Measurements from ENCODE around the gene C1orf167.

Gene C1orf167

DNA sequence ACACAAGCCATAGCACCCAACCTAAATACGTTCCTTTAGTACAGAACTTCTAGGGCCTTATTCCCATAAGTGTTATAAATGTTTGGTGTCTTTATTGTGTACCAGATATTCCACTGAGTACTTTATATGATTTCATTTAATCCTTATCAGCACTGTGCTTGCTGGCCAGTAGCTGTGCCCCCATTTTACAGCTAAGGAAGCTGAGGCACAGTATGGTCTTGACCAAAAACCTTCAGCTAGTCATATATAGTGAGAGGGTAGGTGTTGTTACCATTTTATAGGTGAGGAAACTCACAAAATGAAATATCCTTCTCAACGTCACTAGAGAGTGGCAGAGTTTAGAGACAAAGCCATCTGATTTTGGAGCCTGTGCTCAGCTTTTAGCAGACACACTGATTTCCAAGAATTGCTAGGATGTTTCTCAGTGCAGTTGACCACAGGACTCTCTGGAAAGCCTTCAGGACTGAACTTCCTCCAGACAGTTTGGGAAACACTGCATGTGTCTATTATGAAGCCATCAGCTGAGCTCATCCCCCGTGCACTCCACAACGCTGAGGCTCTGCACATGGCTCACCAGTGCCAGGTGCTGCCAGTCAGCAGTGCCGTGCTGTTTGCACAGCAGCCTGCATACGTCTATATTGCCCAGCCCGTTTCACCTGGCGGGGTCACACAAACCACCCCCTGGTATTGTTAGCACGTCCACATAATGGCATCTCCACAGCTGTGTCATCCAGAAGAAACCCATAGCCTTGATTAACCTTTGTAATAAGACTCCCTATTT is 70.1 kb downstream of the C1orf167 start:
- H3K4me3 ChIP-seq (ENCODE audit: low read depth, low read length): no peak overlapping the region
- TF ChIP-seq, protein P1, sequence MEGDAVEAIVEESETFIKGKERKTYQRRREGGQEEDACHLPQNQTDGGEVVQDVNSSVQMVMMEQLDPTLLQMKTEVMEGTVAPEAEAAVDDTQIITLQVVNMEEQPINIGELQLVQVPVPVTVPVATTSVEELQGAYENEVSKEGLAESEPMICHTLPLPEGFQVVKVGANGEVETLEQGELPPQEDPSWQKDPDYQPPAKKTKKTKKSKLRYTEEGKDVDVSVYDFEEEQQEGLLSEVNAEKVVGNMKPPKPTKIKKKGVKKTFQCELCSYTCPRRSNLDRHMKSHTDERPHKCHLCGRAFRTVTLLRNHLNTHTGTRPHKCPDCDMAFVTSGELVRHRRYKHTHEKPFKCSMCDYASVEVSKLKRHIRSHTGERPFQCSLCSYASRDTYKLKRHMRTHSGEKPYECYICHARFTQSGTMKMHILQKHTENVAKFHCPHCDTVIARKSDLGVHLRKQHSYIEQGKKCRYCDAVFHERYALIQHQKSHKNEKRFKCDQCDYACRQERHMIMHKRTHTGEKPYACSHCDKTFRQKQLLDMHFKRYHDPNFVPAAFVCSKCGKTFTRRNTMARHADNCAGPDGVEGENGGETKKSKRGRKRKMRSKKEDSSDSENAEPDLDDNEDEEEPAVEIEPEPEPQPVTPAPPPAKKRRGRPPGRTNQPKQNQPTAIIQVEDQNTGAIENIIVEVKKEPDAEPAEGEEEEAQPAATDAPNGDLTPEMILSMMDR (IDR thresholded peaks at IDR 0.05; ENCODE audit: low read depth, low read length): no peak

DNA sequence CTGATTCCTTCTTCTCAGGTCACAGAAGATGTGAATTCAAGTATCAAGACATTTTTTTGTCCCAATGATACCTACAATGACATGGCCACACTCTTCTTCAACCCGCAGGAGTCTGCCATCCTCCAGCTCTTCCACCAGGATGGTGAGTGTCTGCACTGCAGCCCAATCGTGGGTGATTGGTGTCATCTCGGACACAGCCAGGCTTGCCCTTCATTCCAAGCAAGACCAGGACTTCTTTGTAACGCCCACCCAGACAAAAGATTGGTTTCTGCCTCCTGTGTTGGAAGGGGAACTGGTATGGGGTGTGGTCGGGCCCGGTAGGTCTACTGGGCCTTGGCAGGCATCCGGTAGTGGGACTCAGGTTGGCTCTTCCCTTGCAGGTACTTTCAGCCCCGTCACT is 71.5 kb downstream of the C1orf167 start:
- H3K4me3 ChIP-seq (ENCODE audit: low read depth, low read length): no peak overlapping the region
- TF ChIP-seq, protein P1 (IDR thresholded peaks at IDR 0.05; ENCODE audit: low read depth, low read length): no peak

DNA sequence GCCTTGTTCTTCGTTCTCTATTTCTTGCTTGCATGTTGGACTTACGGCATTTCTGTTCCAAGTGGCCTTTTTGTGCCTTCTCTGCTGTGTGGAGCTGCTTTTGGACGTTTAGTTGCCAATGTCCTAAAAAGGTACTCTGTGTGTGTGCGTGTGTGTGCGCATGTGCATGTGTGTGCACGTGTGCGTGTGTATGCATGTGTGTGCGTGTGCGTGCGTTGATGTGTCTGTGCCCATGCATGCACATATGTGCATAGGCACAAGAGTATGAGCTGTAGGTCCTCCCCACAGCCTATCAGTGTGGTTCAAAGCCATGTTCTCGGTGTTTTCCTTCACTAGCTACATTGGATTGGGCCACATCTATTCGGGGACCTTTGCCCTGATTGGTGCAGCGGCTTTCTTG is 71.9 kb downstream of the C1orf167 start:
- H3K4me3 ChIP-seq (ENCODE audit: low read depth, low read length): no peak overlapping the region
- TF ChIP-seq, protein P1 (IDR thresholded peaks at IDR 0.05; ENCODE audit: low read depth, low read length): no peak

DNA sequence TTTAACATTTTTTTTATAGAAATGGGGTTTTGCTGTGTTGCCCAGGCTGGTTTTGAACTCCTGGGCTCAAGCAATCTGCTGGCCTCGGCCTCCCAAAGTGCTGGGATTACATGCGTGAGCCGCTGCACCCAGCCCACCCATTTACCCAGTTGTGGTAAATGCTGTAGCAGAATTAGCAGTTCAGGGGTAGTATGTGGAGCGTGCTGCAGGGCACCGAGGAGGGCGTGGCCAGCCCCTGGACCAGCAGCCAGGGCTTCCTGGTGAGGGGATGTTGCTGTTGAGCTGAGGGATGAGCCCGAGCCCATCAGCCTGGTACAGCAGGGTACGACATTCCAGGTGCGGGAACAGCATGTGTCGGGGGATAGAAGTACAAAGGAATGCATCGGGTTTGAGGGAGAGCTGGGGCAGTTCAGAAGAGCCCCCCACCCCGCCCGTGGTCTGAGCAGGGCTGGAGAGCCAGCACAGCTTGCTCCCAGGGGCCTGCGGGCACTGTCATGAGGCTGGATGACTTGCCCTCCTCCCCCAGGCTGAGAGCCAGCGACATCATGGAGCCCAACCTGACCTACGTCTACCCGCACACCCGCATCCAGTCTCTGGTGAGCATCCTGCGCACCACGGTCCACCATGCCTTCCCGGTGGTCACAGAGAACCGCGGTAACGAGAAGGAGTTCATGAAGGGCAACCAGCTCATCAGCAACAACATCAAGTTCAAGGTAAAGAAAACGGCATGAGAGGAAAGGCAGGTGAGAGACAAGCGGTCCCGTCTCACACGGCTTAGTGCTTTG is 73.6 kb downstream of the C1orf167 start:
- TF ChIP-seq, protein P1 (IDR thresholded peaks at IDR 0.05; ENCODE audit: low read depth, low read length): no peak

DNA sequence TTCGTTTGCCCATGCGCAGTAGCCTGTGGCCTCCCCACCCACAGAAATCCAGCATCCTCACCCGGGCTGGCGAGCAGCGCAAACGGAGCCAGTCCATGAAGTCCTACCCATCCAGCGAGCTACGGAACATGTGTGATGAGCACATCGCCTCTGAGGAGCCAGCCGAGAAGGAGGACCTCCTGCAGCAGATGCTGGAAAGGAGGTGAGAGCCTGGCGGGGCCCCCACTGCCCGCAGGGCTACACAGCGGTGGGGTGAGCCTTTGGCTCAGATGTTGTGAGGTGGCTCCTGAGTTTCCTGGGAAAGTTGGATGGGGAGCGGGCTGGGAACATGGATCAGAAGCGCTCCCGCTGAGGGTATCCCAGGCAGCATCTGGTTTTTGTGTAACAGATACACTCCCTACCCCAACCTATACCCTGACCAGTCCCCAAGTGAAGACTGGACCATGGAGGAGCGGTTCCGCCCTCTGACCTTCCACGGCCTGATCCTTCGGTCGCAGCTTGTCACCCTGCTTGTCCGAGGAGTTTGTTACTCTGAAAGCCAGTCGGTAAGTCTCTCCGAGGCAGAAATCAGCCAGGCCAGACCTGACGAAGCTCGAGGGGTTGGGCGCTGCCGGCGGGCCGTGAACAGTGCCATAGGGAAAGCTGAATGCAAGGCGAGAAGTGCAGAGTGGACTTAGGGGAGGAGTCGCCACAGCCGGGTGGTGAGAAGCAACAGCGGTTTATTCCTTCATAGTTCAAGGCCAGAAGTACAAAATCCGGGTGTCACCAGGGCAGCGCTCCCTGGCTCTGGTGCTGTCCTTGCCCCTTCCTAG is 75.2 kb downstream of the C1orf167 start:
- H3K4me3 ChIP-seq (ENCODE audit: low read depth, low read length): no peak overlapping the region
- TF ChIP-seq, protein P1 (IDR thresholded peaks at IDR 0.05; ENCODE audit: low read depth, low read length): no peak

More for the DNA sequence above, 73.6 kb downstream of the C1orf167 start:
- H3K4me3 ChIP-seq (ENCODE audit: low read depth, low read length): no peak overlapping the region

DNA sequence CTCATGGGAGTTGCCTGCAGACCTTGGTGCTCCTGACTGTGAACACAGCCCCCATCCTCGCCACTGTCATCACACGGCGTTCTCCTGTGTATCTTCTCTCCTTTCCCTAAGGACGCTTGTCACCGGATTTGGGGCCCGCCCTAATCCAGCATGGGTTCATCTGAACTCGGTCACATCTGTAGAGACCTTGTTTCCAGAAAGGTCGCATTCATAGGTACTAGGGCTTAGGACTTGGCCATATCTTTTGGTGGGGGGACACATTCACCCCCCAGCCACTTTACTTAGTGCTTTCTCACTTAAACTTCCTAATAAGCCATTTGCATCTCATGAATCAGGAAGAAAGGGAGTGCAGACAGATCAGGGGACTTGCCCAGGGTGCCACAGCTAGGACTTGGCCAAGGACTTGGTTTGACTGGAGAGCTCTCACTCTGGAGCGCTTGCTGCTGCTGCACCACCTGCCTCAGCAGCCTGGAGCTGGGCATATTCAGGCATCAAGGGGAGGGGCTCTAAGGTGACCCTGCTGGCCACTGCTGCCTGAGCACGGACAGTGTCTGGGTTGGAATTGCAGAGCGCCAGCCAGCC is 75.9 kb downstream of the C1orf167 start:
- TF ChIP-seq, protein P1 (IDR thresholded peaks at IDR 0.05; ENCODE audit: low read depth, low read length): no peak
- no peak overlapping the region for H3K4me3 ChIP-seq (ENCODE audit: low read depth, low read length)
